HG03558 (cell line): ENCODE data around the gene TOX2.

Experiments
- ATAC-seq: cut with Tn5 transposase; IDR thresholded peaks from one replicate; pipeline ENCODE4 v1.9.1; 2021; ENCODE audit warnings: moderate number of reproducible peaks; ENCODE audit not compliant: unreplicated experiment; ENCODE audit errors: extremely low read depth

The TOX2 gene

DNA sequence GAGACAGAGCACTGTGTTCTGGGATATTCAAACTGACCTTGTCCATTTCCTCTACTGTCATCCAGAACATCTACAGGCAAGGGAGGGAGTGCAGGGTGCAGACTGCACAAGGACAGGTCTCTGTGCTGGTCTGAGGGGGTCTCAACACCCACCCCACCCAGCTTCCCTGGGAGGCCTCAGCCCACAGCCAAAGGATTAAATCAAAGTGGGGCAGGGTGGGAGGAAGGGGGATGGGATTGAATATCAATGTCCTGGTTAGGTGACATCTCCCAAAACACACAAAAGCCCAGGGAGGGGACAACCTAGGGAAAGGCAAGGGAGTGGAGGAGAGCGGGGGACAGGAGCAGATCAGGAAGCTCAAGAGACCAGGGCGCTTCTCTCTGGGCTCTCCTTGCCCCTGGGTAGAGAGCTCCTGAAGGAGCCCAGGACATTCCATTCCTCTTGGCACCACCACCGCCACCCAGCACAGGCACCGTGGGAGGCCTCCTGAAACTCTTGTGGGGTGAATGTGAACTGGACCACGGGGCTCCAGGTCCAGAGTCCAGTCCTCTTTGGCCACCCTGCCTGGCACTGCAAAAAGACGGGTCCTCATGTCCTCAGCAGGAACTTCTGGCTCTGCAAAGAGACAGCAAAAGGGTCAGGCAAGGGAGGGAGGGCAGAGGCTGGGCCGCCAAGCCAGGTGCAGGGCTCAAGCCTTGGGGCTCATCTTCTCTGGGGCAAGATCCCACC is 198.4 kb downstream of the TOX2 start:
- no peak for ATAC-seq

DNA sequence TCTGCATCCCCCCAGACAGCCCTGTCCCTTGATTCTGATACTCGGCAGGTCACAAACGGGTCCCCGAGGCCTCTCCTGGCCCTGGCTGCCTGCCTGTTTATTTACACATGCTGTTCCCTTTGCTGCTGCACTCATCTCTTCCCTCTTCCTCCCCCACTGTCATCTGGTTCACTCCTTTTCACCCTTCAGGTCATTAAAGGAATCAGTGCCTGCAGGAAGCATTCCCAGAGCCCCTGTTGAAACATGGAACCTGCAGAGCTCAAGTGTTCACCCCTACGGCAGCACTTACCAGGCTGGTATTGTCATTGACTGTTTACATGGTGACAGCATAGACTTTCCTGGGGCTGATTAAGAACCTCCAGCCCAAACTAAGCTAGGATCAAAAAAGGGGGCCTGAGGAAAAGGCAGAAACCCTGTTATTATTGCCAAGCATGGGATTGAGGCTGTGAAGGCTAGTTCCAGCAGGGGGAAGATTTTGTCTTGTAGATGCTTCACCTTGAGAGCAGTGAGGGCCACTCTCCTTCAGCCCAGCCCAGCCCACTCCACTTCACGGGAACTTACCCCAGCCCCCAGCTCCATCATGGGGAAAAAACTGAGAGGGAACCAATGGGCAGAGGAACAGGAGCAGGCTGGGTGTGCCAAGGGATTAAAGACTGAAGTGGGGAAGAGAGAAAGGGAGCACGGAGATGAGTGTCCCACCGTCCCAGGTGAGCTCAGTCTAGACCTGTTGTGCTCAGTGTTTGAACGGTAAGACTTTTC is 199.1 kb downstream of the TOX2 start:
- ATAC-seq: no peak

DNA sequence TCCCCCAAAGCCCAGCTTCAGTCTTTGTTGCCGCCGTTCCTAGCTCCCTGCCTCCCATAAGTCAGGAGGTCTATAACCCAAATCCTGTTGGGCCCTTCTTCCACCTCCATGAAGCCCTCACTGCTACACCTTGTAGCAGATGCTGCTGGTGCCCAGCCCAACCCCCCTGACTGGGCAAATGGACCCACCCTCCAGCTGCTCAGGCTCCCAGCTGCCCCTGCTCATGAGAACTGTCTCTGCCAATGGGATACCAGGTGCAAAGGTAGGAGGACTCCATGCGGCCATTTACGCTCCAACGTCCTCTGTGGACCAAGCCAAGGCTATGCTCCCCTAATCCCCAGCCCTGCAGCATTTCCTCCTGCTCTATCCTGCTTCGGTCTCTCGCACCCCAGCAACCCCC is 200.5 kb downstream of the TOX2 start:
- ATAC-seq: no peak

DNA sequence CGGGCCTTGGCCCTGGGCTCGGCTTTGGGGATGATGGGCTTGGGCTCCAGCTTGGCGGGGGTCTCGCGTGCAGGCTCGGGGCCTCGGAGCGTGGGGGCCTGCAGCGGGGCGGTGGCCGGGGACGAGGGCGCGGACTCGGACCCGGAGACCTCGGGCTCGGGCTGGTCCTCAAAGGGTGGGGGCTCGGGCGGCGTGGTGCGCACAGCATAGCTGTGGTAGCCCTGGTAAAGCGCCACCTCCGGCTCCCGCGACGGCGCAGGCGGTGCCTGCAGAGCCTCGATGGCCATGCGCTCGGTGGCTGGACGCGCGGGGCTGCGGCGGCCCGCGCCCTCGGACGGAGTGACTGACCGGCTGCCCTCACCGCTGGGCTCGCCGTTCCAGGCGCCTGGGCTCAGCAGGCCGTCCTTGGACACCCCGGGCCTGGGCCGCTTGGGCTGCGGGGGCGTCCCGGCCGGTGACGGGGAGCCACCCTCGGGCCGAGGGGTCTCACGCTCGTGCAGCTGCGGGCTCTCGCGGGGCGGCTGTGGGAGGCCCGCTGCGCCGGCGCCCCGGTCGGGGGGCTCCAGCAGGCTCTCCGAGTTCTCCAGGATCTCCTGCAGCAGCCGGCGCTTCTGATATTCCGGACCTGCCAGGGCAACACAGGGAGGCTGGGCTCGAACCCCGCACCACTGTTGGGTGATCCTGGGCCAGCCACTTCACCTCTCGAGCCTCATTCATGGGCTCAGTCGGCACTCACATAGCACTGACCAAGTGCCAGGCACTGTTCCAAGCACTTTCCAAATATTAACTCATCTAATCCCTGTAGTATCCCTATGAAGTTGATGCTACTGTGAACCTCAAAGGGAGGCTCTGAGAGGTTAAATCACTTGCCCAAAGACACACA is 201.4 kb downstream of the TOX2 start:
- no peak for ATAC-seq

DNA sequence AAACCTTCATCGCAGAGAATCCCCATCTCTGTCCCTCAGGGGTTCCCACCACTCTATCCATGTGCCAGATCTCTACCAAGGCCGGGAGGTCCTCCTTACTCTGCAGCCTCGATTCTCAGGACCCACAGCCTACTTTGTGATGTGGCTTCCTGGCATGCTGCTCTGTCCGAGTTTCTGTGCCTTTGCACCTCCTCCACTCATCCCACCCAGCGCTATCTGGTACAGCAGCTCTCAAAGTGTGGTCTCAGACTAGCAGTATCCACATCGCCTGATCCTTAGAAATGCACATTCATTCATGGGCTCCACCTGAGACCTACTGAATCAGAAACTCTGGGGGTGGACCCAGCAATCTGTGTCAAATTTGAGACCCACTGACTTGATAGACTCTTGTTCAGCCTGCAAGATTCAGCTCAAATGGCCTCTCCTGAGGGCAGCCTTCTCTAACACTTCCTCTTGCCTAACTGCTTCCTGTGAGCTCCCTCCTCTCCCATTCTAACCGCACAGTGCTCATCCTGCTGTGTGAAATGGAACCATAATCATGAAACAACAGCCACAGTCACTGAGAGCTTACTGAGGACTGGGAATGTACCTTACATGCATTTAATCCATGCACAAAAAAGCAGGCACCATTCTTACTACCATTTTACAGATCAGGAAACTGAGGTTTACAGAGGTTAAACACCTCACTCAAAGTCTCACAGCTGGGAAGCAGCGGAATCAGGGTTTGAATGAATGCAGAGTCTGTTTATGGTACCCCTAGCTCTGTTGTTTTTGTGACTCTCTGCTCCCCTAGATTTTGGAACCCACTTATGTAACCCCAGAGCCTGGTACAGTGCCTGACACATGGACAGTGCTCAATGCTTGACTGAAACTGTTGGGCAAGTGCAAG is 202.9 kb downstream of the TOX2 start:
- no peak for ATAC-seq

DNA sequence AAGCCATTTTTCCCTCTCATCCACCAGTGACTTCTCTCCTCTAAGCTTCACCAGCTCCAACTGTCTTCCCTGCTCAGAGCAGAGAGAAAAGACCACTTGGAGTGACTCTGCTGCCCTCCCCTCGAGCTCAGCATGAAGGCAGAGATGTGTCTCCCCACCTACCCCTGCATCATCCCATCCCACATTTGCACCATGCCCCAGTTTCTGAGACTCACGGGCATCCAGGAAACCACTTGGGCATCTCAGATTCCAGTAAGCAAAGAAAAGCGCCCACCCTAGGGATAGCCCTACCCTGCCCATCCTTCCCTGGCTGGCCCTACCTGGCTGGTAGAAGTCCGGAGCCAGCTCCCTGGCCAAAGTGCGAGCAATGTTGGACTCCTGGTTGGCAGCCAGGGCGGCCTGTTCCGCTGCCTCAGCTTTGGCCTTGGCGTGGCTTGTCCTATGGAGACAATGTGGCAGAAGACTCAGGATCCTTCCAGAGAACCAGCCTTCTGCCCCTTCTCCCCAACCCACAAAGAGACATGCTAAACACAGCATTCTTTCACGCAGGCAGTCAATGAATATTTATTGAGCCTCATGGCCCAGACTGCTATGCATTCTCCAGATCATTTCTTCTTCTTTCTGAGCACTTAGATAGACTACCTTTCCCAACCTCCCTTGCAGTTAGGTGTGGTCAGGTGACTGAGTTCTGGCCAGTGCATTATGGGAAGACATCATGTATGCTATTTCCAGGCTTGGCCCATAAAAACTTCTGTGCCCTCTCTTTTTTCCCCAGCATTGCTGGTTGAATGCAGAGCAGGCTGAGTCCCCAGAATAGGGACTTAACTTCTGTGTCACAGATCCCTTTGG is 203.8 kb downstream of the TOX2 start:
- no peak for ATAC-seq
